Mesodermal cell (in vitro differentiated cells): ENCODE results near the gene PTPA.
"Not testable (repeated sequence)": the region's sequence is repeated elsewhere in the genome, so short reads cannot be mapped to it uniquely, and the experiment has no call there.

Experiments
- H3K27ac ChIP-seq: 2 replicates; pipeline ENCODE4 v1.7.0; 2013; ENCODE audit warnings: mild to moderate bottlenecking, low read depth, low read length, moderate library complexity; ENCODE audit not compliant: severe bottlenecking
- H3K36me3 ChIP-seq: 2 replicates; pipeline ENCODE4 v1.7.1; 2013; ENCODE audit warnings: mild to moderate bottlenecking, low read length, moderate library complexity; ENCODE audit not compliant: control insufficient read depth, insufficient read depth
- H3K4me1 ChIP-seq: one replicate; pipeline ENCODE4 v1.7.1; 2013; ENCODE audit warnings: mild to moderate bottlenecking, low read length; ENCODE audit not compliant: insufficient read depth, control insufficient read depth, poor library complexity, severe bottlenecking
- H3K4me3 ChIP-seq: 2 replicates; pipeline ENCODE4 v1.7.0; 2013; ENCODE audit warnings: low read length, control low read depth, mild to moderate bottlenecking; ENCODE audit not compliant: insufficient read depth, poor library complexity, severe bottlenecking; ENCODE audit errors: extremely low read depth
- H3K9me3 ChIP-seq: 2 replicates; pipeline ENCODE4 v1.7.1; 2013; ENCODE audit warnings: mild to moderate bottlenecking, low read length, moderate library complexity; ENCODE audit not compliant: control insufficient read depth
- WGBS, 2 experiments: methylation state at CpG; one replicate each; pipeline ENCODE4 v1.1.5; 2013; ENCODE audit warnings: missing lambda C conversion rate in 2 of 2; ENCODE audit not compliant: insufficient coverage in 2 of 2; 5-methylcytosine and 5-hydroxymethylcytosine counted together

The PTPA gene

GRCh38 chr9:129162497-129163197 lies 51.4 kb downstream of the PTPA start:
- peaks cover 4% of the 10 kb centered on the region for H3K36me3 ChIP-seq
- no peak overlapping the region for H3K4me3 ChIP-seq
- H3K9me3 ChIP-seq: no peaks in the 10 kb centered on the region
- H3K4me1 ChIP-seq: peaks cover 27% of the 10 kb centered on the region
- WGBS, 2 experiments: 91 to 94% methylated on average over 5 to 6 of the region's 11 CpGs
- no peak overlapping the region for H3K27ac ChIP-seq

GRCh38 chr9:129163198-129163670 lies 52.0 kb downstream of the PTPA start:
- H3K4me1 ChIP-seq: peaks cover 31% of the 10 kb centered on the region
- WGBS, 2 experiments: 82 to 92% methylated on average over 2 to 3 of the region's 5 CpGs
- not testable (repeated sequence) for H3K4me3 ChIP-seq, H3K9me3 ChIP-seq, H3K27ac ChIP-seq, H3K36me3 ChIP-seq

DNA sequence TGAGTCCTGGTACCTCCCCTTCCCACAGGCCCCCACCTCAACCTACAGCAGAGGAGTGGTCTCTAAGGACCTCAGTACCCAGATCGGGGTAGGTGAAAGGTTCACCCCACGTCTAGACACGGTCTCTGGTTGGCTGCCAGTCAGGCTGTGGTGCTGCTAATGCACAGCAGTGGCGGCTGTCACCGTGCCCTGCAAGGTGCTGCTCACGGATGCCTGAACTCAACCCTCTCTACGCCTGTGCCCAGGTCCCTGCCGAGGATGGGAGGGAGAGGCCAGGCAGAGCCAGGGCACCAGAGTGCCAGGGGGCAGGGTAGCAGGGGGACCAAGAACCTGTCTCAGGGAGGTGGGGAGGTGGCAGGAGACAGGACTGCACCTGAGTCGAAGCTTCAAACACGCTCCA lies 52.5 kb downstream of the PTPA start:
- Histone ChIP-seq H3K4me1 (peaks cover 36% of the 10 kb centered on the region), H3K27ac (peak overlapping the region; percentile 71), H3K4me3 (no peak overlapping the region), H3K9me3 (no peaks in the 10 kb centered on the region), H3K36me3 (peaks cover 4% of the 10 kb centered on the region)
- 91 to 92% methylated on average over 9 to 10 of the region's 10 CpGs for WGBS, 2 experiments

DNA sequence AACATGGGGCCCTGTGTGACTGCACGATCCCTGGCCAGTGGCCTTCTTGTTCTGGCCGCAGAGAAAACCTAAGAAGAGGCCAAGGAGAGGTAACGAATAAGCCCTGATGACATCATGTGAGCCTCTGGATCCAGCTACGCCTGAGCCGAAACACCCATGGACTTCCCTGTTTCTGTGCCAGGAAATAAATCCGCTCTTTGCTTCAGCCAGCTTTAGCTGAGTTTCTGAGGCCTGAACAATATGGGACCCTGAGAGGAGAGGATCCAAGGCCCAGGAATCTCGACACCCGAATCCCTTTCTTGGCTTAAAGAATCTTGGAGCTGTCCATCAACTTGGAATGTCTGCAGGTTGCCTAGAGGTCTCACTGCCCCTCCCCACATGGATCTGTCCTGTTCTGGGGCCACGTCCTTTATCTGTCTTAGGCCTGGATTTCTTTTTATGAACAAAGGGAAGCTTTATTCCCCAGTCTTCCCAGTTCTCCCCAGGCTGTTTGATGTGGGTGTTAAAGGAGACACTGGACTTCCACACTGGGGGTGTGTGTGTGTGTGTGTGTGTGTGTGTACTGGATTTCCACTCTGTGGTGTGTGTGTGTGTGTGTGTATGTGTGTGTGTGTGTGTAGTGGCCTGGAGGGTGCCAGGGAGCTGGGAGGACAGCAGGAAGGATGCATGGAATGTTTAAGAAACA lies 53.2 kb downstream of the PTPA start:
- Histone ChIP-seq H3K4me3 (no peak overlapping the region), H3K36me3 (no peaks in the 10 kb centered on the region), H3K27ac (peak overlapping the region; percentile 71), H3K9me3 (no peaks in the 10 kb centered on the region), H3K4me1 (peaks cover 37% of the 10 kb centered on the region)
- WGBS, 2 experiments: 87 to 92% methylated on average over 8 of the region's 9 CpGs

- Histone ChIP-seq H3K4me3 (no peak overlapping the region), H3K4me1 (peaks cover 41% of the 10 kb centered on the region), H3K9me3 (no peaks in the 10 kb centered on the region), H3K36me3 (no peaks in the 10 kb centered on the region), H3K27ac (no peak overlapping the region)
Observed at GRCh38 chr9:129165198-129165597, 54.0 kb downstream of the PTPA start.

- H3K36me3 ChIP-seq: no peaks in the 10 kb centered on the region
- WGBS, 2 experiments: 53 to 61% methylated on average over 10 to 12 of the region's 18 CpGs
- no peaks in the 10 kb centered on the region for H3K9me3 ChIP-seq
- peaks cover 54% of the 10 kb centered on the region for H3K4me1 ChIP-seq
- peak overlapping the region; percentile 5 for H3K4me3 ChIP-seq
- H3K27ac ChIP-seq: peak overlapping the region; percentile 95
Observed at GRCh38 chr9:129166623-129167557, 55.7 kb downstream of the PTPA start.

GRCh38 chr9:129170229-129170628 lies 59.0 kb downstream of the PTPA start:
- Histone ChIP-seq H3K27ac (no peak overlapping the region), H3K9me3 (no peaks in the 10 kb centered on the region), H3K36me3 (peaks cover under 1% of the 10 kb centered on the region), H3K4me3 (no peak overlapping the region), H3K4me1 (peaks cover 62% of the 10 kb centered on the region)
- 67 to 70% methylated on average over 4 of the region's 6 CpGs for WGBS, 2 experiments

- no peak overlapping the region for H3K27ac ChIP-seq
- H3K9me3 ChIP-seq: no peaks in the 10 kb centered on the region
- H3K4me1 ChIP-seq: peaks cover 52% of the 10 kb centered on the region
- 82 to 90% methylated on average over 6 to 7 of the region's 7 CpGs for WGBS, 2 experiments
- no peak overlapping the region for H3K4me3 ChIP-seq
- H3K36me3 ChIP-seq: peaks cover 20% of the 10 kb centered on the region
Observed at GRCh38 chr9:129171993-129172751, 61.0 kb downstream of the PTPA start.

DNA sequence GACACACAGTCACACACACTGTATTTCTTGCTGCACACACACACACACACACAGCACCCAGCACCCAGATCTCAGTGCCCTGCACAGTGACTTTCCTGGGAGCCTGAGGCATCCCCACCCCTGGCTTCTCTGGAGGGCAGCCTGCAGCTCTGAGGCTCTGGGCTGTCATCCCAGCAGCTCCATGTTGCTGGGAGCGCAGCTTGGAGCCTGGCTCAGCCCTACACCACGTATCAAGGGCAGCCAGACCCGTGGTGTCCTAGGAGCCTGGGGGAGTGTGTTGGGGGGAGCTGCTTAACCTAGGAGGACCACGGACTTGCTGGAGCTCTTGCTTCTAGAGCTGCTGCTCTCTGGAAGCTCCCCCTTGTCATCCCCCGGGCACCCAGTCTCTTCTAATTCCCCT lies 61.6 kb downstream of the PTPA start:
- Histone ChIP-seq H3K27ac (no peak overlapping the region), H3K4me3 (no peak overlapping the region), H3K4me1 (peaks cover 46% of the 10 kb centered on the region), H3K36me3 (peaks cover 20% of the 10 kb centered on the region), H3K9me3 (no peaks in the 10 kb centered on the region)
- WGBS, 2 experiments: 70 to 74% methylated on average over 3 to 4 of the region's 5 CpGs
